ENCODE data around the gene DCLK2. TPM values are rescaled to one million over a fixed set of nuclear protein-coding genes. Genes with fewer than 3 reads are reported as not detected.

The DCLK2 gene
- total and polyA plus RNA-seq, 2 of the 13 experiments (the other 11 are each of a cell fraction or from before 2014, with no cell fraction given): not detected

DNA sequence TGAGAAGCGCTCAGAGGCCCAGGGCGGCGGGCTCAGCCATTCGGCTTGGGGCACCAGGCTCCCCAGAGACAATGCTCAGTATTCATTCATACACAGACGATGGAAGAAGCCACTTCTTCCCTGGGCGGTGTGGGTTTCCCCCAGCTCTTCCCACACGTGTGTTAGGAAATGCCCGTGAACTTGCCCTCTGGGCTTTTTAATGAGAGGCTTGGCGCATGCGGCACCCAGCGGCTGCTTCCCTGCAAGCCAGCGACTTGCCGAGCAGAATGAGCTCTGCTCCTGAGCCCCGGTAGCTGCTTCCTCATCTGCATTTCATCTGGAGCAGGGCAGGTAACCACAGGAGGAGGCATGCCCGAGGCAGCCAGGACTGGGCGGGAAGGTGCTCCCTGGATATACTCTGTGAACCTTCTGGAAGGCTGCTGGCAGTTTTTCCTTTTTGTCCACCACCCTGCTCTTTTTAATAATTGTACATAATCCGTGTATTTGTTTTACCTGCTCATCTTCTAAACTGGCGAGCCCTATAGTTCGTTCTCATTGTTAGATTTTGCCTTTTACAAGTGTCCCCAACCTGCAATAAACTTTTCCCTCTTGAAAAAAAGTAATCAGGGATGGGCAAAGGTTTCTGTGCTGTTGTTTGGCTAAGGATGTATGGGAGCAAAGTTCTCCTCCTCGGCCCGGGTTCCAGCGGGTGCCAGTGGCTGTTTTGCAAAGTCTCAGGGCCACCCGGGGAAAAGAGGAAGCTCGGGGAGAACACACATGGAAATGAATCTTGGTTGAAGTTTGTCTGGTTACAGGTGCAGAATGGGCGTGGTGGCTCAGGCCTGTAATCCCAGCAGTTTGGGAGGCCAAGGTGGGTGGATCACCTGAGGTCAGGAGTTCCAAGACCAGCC is 178.8 kb downstream of the DCLK2 start (continued):
- TF ChIP-seq, protein P1, sequence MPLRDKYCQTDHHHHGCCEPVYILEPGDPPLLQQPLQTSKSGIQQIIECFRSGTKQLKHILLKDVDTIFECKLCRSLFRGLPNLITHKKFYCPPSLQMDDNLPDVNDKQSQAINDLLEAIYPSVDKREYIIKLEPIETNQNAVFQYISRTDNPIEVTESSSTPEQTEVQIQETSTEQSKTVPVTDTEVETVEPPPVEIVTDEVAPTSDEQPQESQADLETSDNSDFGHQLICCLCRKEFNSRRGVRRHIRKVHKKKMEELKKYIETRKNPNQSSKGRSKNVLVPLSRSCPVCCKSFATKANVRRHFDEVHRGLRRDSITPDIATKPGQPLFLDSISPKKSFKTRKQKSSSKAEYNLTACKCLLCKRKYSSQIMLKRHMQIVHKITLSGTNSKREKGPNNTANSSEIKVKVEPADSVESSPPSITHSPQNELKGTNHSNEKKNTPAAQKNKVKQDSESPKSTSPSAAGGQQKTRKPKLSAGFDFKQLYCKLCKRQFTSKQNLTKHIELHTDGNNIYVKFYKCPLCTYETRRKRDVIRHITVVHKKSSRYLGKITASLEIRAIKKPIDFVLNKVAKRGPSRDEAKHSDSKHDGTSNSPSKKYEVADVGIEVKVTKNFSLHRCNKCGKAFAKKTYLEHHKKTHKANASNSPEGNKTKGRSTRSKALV (CRISPR knock-in tag; IDR thresholded peaks at IDR 0.05): 0 out of 2 replicates have a peak, but pooled peaks have one; percentile 24
- TF ChIP-seq, protein P2, sequence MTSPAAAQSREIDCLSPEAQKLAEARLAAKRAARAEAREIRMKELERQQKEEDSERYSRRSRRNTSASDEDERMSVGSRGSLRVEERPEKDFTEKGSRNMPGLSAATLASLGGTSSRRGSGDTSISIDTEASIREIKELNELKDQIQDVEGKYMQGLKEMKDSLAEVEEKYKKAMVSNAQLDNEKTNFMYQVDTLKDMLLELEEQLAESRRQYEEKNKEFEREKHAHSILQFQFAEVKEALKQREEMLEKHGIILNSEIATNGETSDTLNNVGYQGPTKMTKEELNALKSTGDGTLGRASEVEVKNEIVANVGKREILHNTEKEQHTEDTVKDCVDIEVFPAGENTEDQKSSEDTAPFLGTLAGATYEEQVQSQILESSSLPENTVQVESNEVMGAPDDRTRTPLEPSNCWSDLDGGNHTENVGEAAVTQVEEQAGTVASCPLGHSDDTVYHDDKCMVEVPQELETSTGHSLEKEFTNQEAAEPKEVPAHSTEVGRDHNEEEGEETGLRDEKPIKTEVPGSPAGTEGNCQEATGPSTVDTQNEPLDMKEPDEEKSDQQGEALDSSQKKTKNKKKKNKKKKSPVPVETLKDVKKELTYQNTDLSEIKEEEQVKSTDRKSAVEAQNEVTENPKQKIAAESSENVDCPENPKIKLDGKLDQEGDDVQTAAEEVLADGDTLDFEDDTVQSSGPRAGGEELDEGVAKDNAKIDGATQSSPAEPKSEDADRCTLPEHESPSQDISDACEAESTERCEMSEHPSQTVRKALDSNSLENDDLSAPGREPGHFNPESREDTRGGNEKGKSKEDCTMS (CRISPR knock-in tag; conservative IDR thresholded peaks at IDR 0.05): no peak
- TF ChIP-seq BRCA1 (CRISPR knock-in tag; IDR thresholded peaks at IDR 0.05) (no peak), ZNF841 (CRISPR knock-in tag; IDR thresholded peaks at IDR 0.05; ENCODE audit: borderline replicate concordance) (no peak), ZNF598 (CRISPR knock-in tag; IDR thresholded peaks at IDR 0.05; ENCODE audit: borderline replicate concordance) (no peak), ZFP36 (IDR thresholded peaks at IDR 0.05; ENCODE audit: borderline replicate concordance, low read depth, low read length, partially characterized antibody) (no peak), YY1 (IDR thresholded peaks at IDR 0.05; ENCODE audit: insufficient read depth, insufficient replicate concordance, low read depth, low read length) (no peak), DNMT1 (CRISPR knock-in tag; IDR thresholded peaks at IDR 0.05) (no peak), SIN3A (IDR thresholded peaks at IDR 0.05; ENCODE audit: borderline replicate concordance, low read depth, low read length) (no peak), ZNF468 (CRISPR knock-in tag; IDR thresholded peaks at IDR 0.05) (no peak), ZNF530 (CRISPR knock-in tag; IDR thresholded peaks at IDR 0.05; ENCODE audit: low read depth) (no peak), ZNF30 (CRISPR knock-in tag; IDR thresholded peaks at IDR 0.05) (no peak)
- TF ChIP-seq, protein P3, sequence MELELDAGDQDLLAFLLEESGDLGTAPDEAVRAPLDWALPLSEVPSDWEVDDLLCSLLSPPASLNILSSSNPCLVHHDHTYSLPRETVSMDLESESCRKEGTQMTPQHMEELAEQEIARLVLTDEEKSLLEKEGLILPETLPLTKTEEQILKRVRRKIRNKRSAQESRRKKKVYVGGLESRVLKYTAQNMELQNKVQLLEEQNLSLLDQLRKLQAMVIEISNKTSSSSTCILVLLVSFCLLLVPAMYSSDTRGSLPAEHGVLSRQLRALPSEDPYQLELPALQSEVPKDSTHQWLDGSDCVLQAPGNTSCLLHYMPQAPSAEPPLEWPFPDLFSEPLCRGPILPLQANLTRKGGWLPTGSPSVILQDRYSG (CRISPR knock-in tag; IDR thresholded peaks at IDR 0.05): no peak
- TF ChIP-seq, protein P4, sequence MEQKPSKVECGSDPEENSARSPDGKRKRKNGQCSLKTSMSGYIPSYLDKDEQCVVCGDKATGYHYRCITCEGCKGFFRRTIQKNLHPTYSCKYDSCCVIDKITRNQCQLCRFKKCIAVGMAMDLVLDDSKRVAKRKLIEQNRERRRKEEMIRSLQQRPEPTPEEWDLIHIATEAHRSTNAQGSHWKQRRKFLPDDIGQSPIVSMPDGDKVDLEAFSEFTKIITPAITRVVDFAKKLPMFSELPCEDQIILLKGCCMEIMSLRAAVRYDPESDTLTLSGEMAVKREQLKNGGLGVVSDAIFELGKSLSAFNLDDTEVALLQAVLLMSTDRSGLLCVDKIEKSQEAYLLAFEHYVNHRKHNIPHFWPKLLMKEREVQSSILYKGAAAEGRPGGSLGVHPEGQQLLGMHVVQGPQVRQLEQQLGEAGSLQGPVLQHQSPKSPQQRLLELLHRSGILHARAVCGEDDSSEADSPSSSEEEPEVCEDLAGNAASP (CRISPR knock-in tag; IDR thresholded peaks at IDR 0.05; ENCODE audit: borderline replicate concordance): 0 out of 2 replicates have a peak, but pooled peaks have one; percentile 14
- TF ChIP-seq, protein P5, sequence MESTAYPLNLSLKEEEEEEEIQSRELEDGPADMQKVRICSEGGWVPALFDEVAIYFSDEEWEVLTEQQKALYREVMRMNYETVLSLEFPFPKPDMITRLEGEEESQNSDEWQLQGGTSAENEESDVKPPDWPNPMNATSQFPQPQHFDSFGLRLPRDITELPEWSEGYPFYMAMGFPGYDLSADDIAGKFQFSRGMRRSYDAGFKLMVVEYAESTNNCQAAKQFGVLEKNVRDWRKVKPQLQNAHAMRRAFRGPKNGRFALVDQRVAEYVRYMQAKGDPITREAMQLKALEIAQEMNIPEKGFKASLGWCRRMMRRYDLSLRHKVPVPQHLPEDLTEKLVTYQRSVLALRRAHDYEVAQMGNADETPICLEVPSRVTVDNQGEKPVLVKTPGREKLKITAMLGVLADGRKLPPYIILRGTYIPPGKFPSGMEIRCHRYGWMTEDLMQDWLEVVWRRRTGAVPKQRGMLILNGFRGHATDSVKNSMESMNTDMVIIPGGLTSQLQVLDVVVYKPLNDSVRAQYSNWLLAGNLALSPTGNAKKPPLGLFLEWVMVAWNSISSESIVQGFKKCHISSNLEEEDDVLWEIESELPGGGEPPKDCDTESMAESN (CRISPR knock-in tag; conservative IDR thresholded peaks at IDR 0.05): no peak
